Upper lobe of right lung (tissue), 1 donor: ENCODE measurements around the gene ACVR1B. TPM values are rescaled to one million over a fixed set of nuclear protein-coding genes. Genes with fewer than 3 reads are reported as not detected.

Experiments used
- ATAC-seq: fragments of 200-7000 bp; cut with Tn5 transposase; one replicate; pipeline ENCODE4 v1.9.1; 2020; ENCODE audit warnings: mild to moderate bottlenecking, moderate library complexity
- DNase-seq: peaks from one replicate; pipeline ENCODE4 v3.0.0-alpha.2; 2020
- H3K27ac ChIP-seq: fragments of 200-600 bp; one replicate; pipeline ENCODE4 v1.8.0; 2022
- H3K27me3 ChIP-seq: fragments of 200-600 bp; one replicate; pipeline ENCODE4 v1.8.0; 2022; ENCODE audit warnings: mild to moderate bottlenecking
- H3K36me3 ChIP-seq: fragments of 200-600 bp; one replicate; pipeline ENCODE4 v1.8.0; 2022
- H3K4me1 ChIP-seq: fragments of 200-600 bp; one replicate; pipeline ENCODE4 v1.8.0; 2022
- H3K4me3 ChIP-seq: fragments of 200-600 bp; one replicate; pipeline ENCODE4 v1.8.0; 2022; ENCODE audit warnings: mild to moderate bottlenecking
- H3K9me3 ChIP-seq: fragments of 200-600 bp; one replicate; pipeline ENCODE4 v1.8.0; 2022
- CTCF ChIP-seq: fragments of 200-600 bp; IDR thresholded peaks from one replicate; pipeline ENCODE4 v1.8.0; 2022; ENCODE audit warnings: antibody characterized with exemption
- intact Hi-C: fragments of 100-400 bp; cut with DNase I; formaldehyde crosslinking; loops from one replicate; pipeline ENCODE4 v1.11.0; 2022
- total RNA-seq: library from RNA; stranded (reverse); fragmentation: NEBNext Ultra II Directional; extraction: Animal tissue kit (Norgen Biotek cat#: 25700); gene quantifications from one replicate; pipeline ENCODE4 v1.2.1, GENCODE V29; 2021
- donor health status: DM: no; HTN: yes; CAD: no; lungs with severe emphysema.

ACVR1B gene
- total RNA-seq, 1 donor from 2014 or later = 33.5 TPM

- Histone ChIP-seq H3K36me3 (peaks cover 9% of the 10 kb centered on the region), H3K27me3 (no peaks in the 10 kb centered on the region), H3K4me1 (peaks cover 37% of the 10 kb centered on the region), H3K9me3 (no peaks in the 10 kb centered on the region), H3K27ac (peak within 1 kb of the TSS; percentile 92), H3K4me3 (peak within 1 kb of the TSS; percentile 71)
- peak; percentile 83 for DNase-seq
- TF ChIP-seq CTCF = no peak
- peak; percentile 60 for ATAC-seq
- intact Hi-C loops = no loop called here
Observed at GRCh38 chr12:52006726-52007157, 55.2 kb downstream of the ACVR1B start, which contains the start of gene TAMALIN. Gene TAMALIN, plus strand, starts transcription at chr12:52006946. Its CDS starts 74 bp downstream, at chr12:52007020.

DNA sequence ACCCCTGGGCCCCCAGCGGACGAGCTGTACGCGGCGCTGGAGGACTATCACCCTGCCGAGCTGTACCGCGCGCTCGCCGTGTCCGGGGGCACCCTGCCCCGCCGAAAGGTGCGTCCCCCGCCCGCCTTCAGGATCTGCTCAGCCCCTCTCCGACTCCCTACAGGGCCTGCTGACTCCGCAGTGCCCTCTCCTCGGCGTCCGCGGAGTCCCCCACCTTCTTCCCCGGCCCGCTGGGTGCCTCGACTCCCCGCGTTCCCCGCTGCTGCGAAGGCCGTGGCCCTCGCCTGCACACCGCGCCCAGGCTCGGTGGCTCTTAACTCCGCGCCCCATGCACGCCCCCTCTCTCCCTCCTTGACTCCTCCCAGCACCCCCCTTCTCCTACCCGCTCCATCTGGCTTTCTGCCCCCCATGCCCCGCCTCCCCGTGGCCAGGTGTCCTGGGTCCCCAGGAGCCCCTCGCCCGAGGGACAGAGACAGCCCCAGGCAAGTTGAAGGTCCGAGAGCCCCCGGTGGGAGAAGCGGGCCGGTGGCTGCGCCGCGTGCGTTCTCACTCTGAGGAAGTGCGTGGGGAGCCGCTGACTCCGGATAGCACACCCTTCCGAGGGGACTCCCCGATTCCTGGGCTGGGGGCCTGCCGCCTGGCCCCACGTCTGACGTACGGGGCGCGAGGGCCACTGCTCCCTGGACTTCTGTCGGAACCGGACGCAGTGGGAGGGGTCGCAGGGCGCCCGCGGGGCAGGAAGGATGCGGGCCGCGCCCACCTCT lies 55.8 kb downstream of the ACVR1B start:
- no peak for DNase-seq
- Histone ChIP-seq H3K27ac (peak overlapping the region; percentile 92), H3K9me3 (no peaks in the 10 kb centered on the region), H3K4me3 (peak overlapping the region; percentile 71), H3K4me1 (peaks cover 37% of the 10 kb centered on the region), H3K27me3 (no peaks in the 10 kb centered on the region), H3K36me3 (peaks cover 15% of the 10 kb centered on the region)
- peak; percentile 27 for ATAC-seq
- TF ChIP-seq CTCF = no peak
- intact Hi-C loops = no loop called here

DNA sequence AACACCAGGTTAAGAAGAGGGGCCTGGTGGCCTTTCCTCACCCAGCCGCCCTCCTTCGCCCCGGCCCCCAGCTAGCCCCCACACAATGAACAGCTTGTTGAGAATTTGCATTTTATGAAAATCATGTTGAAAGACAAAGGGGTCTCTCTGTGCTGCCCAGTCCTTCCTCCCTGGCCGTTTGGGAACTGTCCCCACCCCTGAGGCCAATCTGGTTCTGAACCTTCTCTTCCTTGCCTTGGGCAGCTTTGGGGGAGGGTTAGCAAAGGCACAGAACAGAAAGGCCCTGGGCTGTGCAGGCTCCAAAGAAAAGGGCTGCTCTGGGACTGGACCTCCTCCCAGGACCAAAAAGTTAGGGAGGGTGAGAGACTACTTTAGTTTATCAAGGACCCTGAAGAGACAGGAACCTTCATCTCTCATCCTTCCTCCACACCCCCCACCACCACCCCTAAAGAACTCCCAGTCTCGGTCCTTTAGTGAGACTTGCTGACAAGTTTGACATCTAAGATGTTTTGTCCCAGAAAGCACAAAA lies 56.5 kb downstream of the ACVR1B start:
- intact Hi-C loops = no loop called here
- H3K4me1 ChIP-seq = peaks cover 37% of the 10 kb centered on the region

DNA sequence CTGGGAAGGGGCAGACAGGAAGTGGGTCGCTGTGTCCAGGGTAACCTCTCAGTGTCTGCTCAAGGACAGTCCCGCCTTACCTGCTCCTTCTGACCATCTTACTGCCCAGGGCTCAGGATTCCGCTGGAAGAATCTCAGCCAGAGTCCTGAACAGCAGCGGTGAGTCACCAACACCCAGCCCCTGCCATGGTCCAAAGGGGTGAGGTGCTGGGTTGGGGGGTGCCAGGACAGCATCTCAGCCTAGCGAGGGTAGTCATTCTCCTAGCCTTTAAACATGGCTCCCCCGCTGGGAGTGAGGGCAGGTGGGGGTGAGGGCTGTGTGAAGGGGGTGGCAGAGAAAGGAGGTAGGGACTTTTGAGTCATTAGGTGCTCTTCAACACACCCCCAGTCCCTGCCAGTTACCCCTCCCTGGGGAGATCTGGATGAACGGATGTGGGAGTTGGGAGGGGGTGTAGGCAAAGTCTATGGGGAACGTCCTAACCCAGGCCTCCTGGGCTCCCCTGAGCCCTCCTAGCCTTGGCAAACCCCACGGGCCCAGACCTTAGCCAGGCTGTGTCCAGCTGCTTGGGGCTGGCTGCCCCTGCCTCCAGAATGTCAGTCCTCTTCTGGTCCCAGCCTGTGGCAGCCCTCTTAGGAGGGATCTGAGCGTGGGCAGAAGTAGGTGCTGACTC lies 57.7 kb downstream of the ACVR1B start:
- H3K27ac ChIP-seq = peak overlapping the region; percentile 92
- H3K27me3 ChIP-seq = no peaks in the 10 kb centered on the region
- intact Hi-C loops = no loop called here
- peaks cover 27% of the 10 kb centered on the region for H3K36me3 ChIP-seq
- H3K9me3 ChIP-seq = no peaks in the 10 kb centered on the region
- TF ChIP-seq CTCF = no peak
- no peak for DNase-seq
- ATAC-seq = no peak
- peak overlapping the region; percentile 71 for H3K4me3 ChIP-seq
- peaks cover 37% of the 10 kb centered on the region for H3K4me1 ChIP-seq

More for the DNA sequence above, 56.5 kb downstream of the ACVR1B start:
- ATAC-seq (no peak), DNase-seq (no peak)
- Histone ChIP-seq H3K27ac (peak overlapping the region; percentile 92), H3K27me3 (no peaks in the 10 kb centered on the region), H3K4me3 (peak overlapping the region; percentile 71), H3K9me3 (no peaks in the 10 kb centered on the region), H3K36me3 (peaks cover 20% of the 10 kb centered on the region)
- no peak for TF ChIP-seq CTCF

DNA sequence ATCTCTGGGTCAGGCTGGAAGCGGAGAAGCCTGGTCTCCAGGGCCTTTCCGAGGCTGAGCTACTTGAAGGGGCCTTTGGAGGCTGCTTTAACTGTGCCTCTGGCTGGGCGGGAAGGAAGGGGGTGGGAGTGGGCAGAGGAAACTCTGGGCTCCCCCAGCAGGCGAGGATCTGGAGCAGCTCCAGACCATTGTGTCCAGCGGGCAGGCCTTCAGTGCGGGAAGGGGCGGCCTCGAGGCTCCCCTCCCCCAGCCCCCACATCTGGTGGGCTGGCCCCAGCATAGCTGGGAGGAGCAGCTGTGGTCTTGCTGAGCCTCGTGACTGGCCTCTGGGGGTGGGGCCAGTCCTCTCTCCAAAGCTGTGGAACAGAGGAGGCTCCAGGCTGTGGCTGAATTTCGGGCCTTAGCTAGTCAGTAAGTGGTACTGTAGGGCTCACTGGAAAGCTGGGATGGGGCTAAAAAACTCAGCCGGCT lies 58.7 kb downstream of the ACVR1B start:
- TF ChIP-seq CTCF = no peak
- H3K27ac ChIP-seq = peak overlapping the region; percentile 92
- intact Hi-C loops = no loop called here
- peaks cover 37% of the 10 kb centered on the region for H3K4me1 ChIP-seq
- peak; percentile 52 for ATAC-seq
- DNase-seq = peak; percentile 79
- no peaks in the 10 kb centered on the region for H3K27me3 ChIP-seq
- H3K36me3 ChIP-seq = peaks cover 32% of the 10 kb centered on the region
- H3K9me3 ChIP-seq = no peaks in the 10 kb centered on the region
- peak overlapping the region; percentile 71 for H3K4me3 ChIP-seq
